SU-DHL-6 (cell line): Measurements from ENCODE around the gene KRT5.

ENCODE experiments used
- CTCF ChIP-seq: fragments of 200-600 bp; sonication (generic); IDR thresholded peaks from one replicate; pipeline ENCODE4 v1.5.1; 2017; ENCODE audit warnings: antibody characterized with exemption, mild to moderate bottlenecking, low read length, moderate library complexity; ENCODE audit not compliant: insufficient read depth, poor library complexity, severe bottlenecking
- EZH2phosphoT487 ChIP-seq: fragments of 200-600 bp; sonication (generic), shearing (Covaris generic); conservative IDR thresholded peaks from 2 replicates; pipeline ENCODE4 v1.6.1; 2018; ENCODE audit warnings: mild to moderate bottlenecking, antibody characterized with exemption, low read length, moderate library complexity, mixed read lengths

DNA sequence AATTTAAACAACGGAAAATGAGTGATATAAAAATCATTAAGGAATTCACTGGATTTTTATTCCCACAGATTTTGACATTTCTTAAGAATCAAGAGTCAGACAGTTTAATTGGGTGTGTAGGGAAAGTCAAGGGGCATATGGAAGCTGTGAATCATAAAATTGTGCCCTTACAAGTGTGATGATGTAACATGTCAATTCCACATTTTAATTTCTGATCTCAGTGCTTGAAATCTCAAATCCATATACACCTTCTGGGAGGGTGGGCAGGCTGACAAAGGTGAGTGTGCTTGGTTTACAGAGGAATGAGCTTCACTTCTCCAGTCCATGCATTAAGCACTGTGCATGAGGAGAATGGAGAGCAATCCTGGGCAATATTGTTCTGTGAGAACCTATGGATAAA lies 26.1 kb downstream of the KRT5 start:
- no peak for TF ChIP-seq CTCF
- no peak for TF ChIP-seq EZH2phosphoT487
